SK-N-SH (cell line): ENCODE measurements around the gene EMX1. TPM values are rescaled to one million over a fixed set of nuclear protein-coding genes. Genes with fewer than 3 reads are reported as not detected.

Experiments
- CTCF ChIA-PET: fragments of 300-600, 350-600 bp; formaldehyde crosslinking; extraction: SDS; loops from one replicate; lab custom pipeline; 2021; lab: Yijun Ruan, JAX
- POLR2A ChIA-PET: fragments of 350-600 bp; sonication (Branson Sonifier 250); formaldehyde crosslinking; extraction: SDS; loops from one replicate; lab custom pipeline; 2020; ENCODE audit warnings: antibody characterized with exemption, inconsistent platforms; lab: Yijun Ruan, JAX
- DNase-seq: peaks from one replicate; pipeline ENCODE4 v3.0.0; 2012
- H2AFZ ChIP-seq: fragments of 200-600 bp; sonication (generic); 2 replicates; pipeline ENCODE4 v1.8.1; 2016; ENCODE audit warnings: antibody characterized with exemption, mild to moderate bottlenecking, low read depth
- H3F3A ChIP-seq: fragments of 200-600 bp; sonication (generic); replicated peaks from 2 replicates; pipeline ENCODE3; 2016; ENCODE audit warnings: antibody characterized with exemption, mild to moderate bottlenecking; ENCODE audit not compliant: insufficient read depth
- H3K27ac ChIP-seq, 2 experiments: fragments of 200-500 bp in 1 of 2; fragments of 200-600 bp in 1 of 2; sonication (Bioruptor generic) in 1 of 2; sonication (generic), shearing (Covaris generic) in 1 of 2; 2 replicates each; pipeline versions ENCODE4 v1.5.1 to v1.6.1; 2014 to 2016; ENCODE audit warnings: low read depth in 2 of 2, inconsistent platforms in 1 of 2, low read length in 1 of 2, mild to moderate bottlenecking in 1 of 2, mixed read lengths in 1 of 2
- H3K27me3 ChIP-seq: fragments of 200-600 bp; sonication (generic), shearing (Covaris generic); 2 replicates; pipeline ENCODE4 v1.6.1; 2016; ENCODE audit warnings: mixed run types; ENCODE audit not compliant: insufficient read depth
- H3K36me3 ChIP-seq, 2 experiments: fragments of 200-500 bp in 1 of 2; fragments of 200-600 bp in 1 of 2; sonication (Bioruptor generic) in 1 of 2; sonication (generic) in 1 of 2; replicated peaks in 1 of 2; 2 replicates each; pipeline versions ENCODE3 to v1.5.1; 2014 to 2016; ENCODE audit warnings: low read length in 1 of 2, mild to moderate bottlenecking in 1 of 2; ENCODE audit not compliant: insufficient read depth in 2 of 2, control insufficient read depth in 1 of 2
- H3K4me1 ChIP-seq, 2 experiments: fragments of 200-500 bp in 1 of 2; fragments of 200-600 bp in 1 of 2; sonication (Bioruptor generic) in 1 of 2; sonication (generic), shearing (Covaris generic) in 1 of 2; 2 replicates each; pipeline versions ENCODE4 v1.5.1 to v1.6.1; 2014 to 2016; ENCODE audit warnings: low read depth in 1 of 2, low read length in 1 of 2, mixed run types in 1 of 2; ENCODE audit not compliant: insufficient read depth in 2 of 2, control insufficient read depth in 1 of 2
- H3K4me2 ChIP-seq: fragments of 200-600 bp; sonication (generic), shearing (Covaris generic); 2 replicates; pipeline ENCODE4 v1.6.1; 2017; ENCODE audit warnings: mixed run types
- H3K4me3 ChIP-seq, 2 experiments: fragments of 200-500 bp in 1 of 2; fragments of 200-600 bp in 1 of 2; sonication (Bioruptor generic) in 1 of 2; sonication (generic), shearing (Covaris generic) in 1 of 2; 2 replicates each; pipeline versions ENCODE4 v1.5.1 to v1.8.1; 2014 to 2016; ENCODE audit warnings: low read depth in 2 of 2, inconsistent platforms in 1 of 2, low read length in 1 of 2, mild to moderate bottlenecking in 1 of 2, mixed read lengths in 1 of 2, moderate library complexity in 1 of 2
- H3K79me2 ChIP-seq: fragments of 200-600 bp; sonication (generic); 2 replicates; pipeline ENCODE4 v1.8.1; 2017; ENCODE audit warnings: mild to moderate bottlenecking; ENCODE audit not compliant: insufficient read depth
- H3K9ac ChIP-seq: fragments of 200-600 bp; sonication (generic); 2 replicates; pipeline ENCODE4 v1.6.1; 2017; ENCODE audit warnings: mixed run types
- H3K9me2 ChIP-seq: fragments of 200-600 bp; sonication (generic); 2 replicates; pipeline ENCODE4 v1.6.1; 2017; ENCODE audit warnings: mixed run types
- H3K9me3 ChIP-seq: fragments of 200-600 bp; sonication (generic); 2 replicates; pipeline ENCODE4 v1.6.1; 2017; ENCODE audit warnings: mixed run types, mild to moderate bottlenecking, moderate library complexity
- H4K20me1 ChIP-seq: fragments of 200-600 bp; sonication (generic); 2 replicates; pipeline ENCODE4 v1.6.1; 2017; ENCODE audit warnings: mild to moderate bottlenecking, mixed run types; ENCODE audit not compliant: insufficient read depth
- CTCF ChIP-seq: fragments of 200-600 bp; sonication (generic); IDR thresholded peaks from 2 replicates; pipeline ENCODE4 v1.6.1; 2017; ENCODE audit warnings: antibody characterized with exemption, mild to moderate bottlenecking, moderate library complexity
- EP300 ChIP-seq, 2 experiments: IDR thresholded peaks; 2 replicates each; pipeline versions ENCODE4 v1.4.0 to v1.6.1; 2012; ENCODE audit warnings: borderline replicate concordance in 1 of 2, low read depth in 1 of 2, low read length in 1 of 2
- FOXJ3 ChIP-seq: sonication (generic); formaldehyde crosslinking; IDR thresholded peaks from 2 replicates; pipeline ENCODE4 v1.5.1; 2020; ENCODE audit warnings: mild to moderate bottlenecking, missing genetic modification reagents
- GABPA ChIP-seq: IDR thresholded peaks from 2 replicates; pipeline ENCODE4 v1.4.0; 2012; ENCODE audit warnings: low read depth, mild to moderate bottlenecking
- JUND ChIP-seq: IDR thresholded peaks from 2 replicates; pipeline ENCODE4 v1.4.0; 2012
- MEF2A ChIP-seq: IDR thresholded peaks from 2 replicates; pipeline ENCODE4 v1.4.0; 2012; ENCODE audit warnings: low read depth, borderline replicate concordance
- NFIC ChIP-seq: IDR thresholded peaks from 2 replicates; pipeline ENCODE4 v1.4.0; 2012; ENCODE audit warnings: borderline replicate concordance
- POLR2AphosphoS5 ChIP-seq: IDR thresholded peaks from 2 replicates; pipeline ENCODE4 v1.6.1; 2012; ENCODE audit warnings: low read depth, low read length
- RCOR1 ChIP-seq: fragments of 150-350 bp; IDR thresholded peaks from 2 replicates; pipeline ENCODE4 v1.6.1; 2017; ENCODE audit warnings: antibody characterized with exemption, low read length
- REST ChIP-seq: IDR thresholded peaks from 2 replicates; pipeline ENCODE4 v1.6.1; 2012; ENCODE audit warnings: mild to moderate bottlenecking, low read depth, low read length, moderate library complexity
- RXRA ChIP-seq: IDR thresholded peaks from 2 replicates; pipeline ENCODE4 v1.4.0; 2012; ENCODE audit warnings: low read depth, mild to moderate bottlenecking, borderline replicate concordance
- SIN3A ChIP-seq: IDR thresholded peaks from 2 replicates; pipeline ENCODE4 v1.6.1; 2012; ENCODE audit warnings: low read depth, mild to moderate bottlenecking, low read length, moderate library complexity, borderline replicate concordance
- WGBS: methylation state at CpG from one replicate; pipeline ENCODE4 v1.1.6; 2017; ENCODE audit warnings: low lambda C conversion rate; 5-methylcytosine and 5-hydroxymethylcytosine counted together
- polyA plus RNA-seq, 3 experiments: library from polyadenylated mRNA; depleted of rRNA; stranded (reverse); fragments of >200 nt; gene quantifications; 2 replicates each; pipeline ENCODE4 v1.2.3, GENCODE V29; 2012
- TF ChIP-seq, protein P1 (sequence below): fragments of 150-350 bp; IDR thresholded peaks from 2 replicates; pipeline ENCODE4 v1.6.1; 2017; ENCODE audit warnings: antibody characterized with exemption, low read length, low read depth, borderline replicate concordance
- TF ChIP-seq, protein P2 (sequence below): IDR thresholded peaks from 2 replicates; pipeline ENCODE4; 2012

Gene EMX1
- polyA plus RNA-seq, 1 of the 3 experiments (the other 2 are of a cell fraction): not detected

- peak overlapping the region; percentile 99 for H3K4me2 ChIP-seq
- H3K27me3 ChIP-seq: no peaks in the 10 kb centered on the region
- DNase-seq: no peak
- no peaks in the 10 kb centered on the region for H3K79me2 ChIP-seq
- H3K27ac ChIP-seq: no peak overlapping the region
- H3K36me3 ChIP-seq: peaks cover 0 to 12% of the 10 kb centered on the region in 2 experiments
- H4K20me1 ChIP-seq: peaks cover 6% of the 10 kb centered on the region; the same call in 1 of the 2 replicates
- POLR2A ChIA-PET: no interaction called here
- no peaks in the 10 kb centered on the region for H3K9me3 ChIP-seq
- no peaks in the 10 kb centered on the region for H3K9me2 ChIP-seq
- H3K4me3 ChIP-seq: peak overlapping the region in 1 of 2 experiments; percentile 95; a peak in 3 of 4 replicates
- peaks cover 3% of the 10 kb centered on the region for H3F3A ChIP-seq
- peaks cover 6 to 12% of the 10 kb centered on the region in 2 experiments; a peak in 2 of 4 replicates for H3K4me1 ChIP-seq
- CTCF ChIA-PET: interaction anchor here (0.6 to 10.6 kb wide), 48 partner anchors 9 to 1361 kb away, joined by 3 to 173 read pairs (median 7); partner anchors contain the start of gene EMX1
- no peak overlapping the region for H3K9ac ChIP-seq
- TF ChIP-seq, protein P1, sequence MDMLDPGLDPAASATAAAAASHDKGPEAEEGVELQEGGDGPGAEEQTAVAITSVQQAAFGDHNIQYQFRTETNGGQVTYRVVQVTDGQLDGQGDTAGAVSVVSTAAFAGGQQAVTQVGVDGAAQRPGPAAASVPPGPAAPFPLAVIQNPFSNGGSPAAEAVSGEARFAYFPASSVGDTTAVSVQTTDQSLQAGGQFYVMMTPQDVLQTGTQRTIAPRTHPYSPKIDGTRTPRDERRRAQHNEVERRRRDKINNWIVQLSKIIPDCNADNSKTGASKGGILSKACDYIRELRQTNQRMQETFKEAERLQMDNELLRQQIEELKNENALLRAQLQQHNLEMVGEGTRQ: no peak
- TF ChIP-seq JUND (no peak), SIN3A (no peak), REST (no peak), RCOR1 (no peak), CTCF (no peak), MEF2A (no peak), POLR2AphosphoS5 (no peak), EP300 (IDR thresholded peaks at IDR 0.05; ENCODE audit: borderline replicate concordance in 1 of 2, low read depth in 1 of 2, low read length in 1 of 2) (no peak), GABPA (no peak), RXRA (no peak), NFIC (no peak), FOXJ3 (no peak)
- TF ChIP-seq, protein P2, sequence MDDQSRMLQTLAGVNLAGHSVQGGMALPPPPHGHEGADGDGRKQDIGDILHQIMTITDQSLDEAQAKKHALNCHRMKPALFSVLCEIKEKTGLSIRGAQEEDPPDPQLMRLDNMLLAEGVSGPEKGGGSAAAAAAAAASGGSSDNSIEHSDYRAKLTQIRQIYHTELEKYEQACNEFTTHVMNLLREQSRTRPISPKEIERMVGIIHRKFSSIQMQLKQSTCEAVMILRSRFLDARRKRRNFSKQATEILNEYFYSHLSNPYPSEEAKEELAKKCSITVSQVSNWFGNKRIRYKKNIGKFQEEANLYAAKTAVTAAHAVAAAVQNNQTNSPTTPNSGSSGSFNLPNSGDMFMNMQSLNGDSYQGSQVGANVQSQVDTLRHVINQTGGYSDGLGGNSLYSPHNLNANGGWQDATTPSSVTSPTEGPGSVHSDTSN: no peak
- no peak overlapping the region for H2AFZ ChIP-seq
- WGBS: 70% methylated on average over 11 of the region's 11 CpGs
Observed at GRCh38 chr2:72888438-72889202, 28.7 kb upstream of the EMX1 start.
